ENCODE results near the gene ZMAT5. TPM values are rescaled to one million over a fixed set of nuclear protein-coding genes. Genes with fewer than 3 reads are reported as not detected.

The ZMAT5 gene
- polyA plus RNA-seq, 2 of the 4 experiments (the other 2 are of a cell fraction) = 13.0 to 13.3 TPM

DNA sequence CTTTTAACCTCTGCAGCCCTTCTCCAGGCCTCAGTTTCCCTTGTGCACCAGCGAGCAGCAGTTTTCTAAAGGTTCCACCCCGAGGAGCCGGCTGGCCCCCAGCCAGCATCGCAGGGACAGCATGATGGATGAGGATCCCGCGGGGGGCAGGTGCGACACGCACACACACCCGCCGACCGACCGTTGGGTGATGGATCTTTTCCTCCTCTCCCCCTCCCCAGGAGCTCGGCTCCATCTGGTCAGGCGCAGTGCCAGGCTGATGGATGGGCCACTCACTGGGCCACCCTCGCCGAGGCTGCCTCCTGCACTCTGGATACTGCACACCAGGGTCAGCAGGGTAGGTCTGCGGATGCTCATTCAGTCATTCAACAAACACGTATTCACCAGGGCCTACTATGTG is 59.8 kb downstream of the ZMAT5 start:
- 87% methylated on average over 10 of the region's 18 CpGs for WGBS (ENCODE audit: missing lambda C conversion rate)
- ATAC-seq (no peak), FAIRE-seq (no peak), DNase-seq (ENCODE audit: low read depth in 1 of 2, low spot score in 1 of 2) (no peak)
- Histone ChIP-seq H3K4me1 (peaks cover 24% of the 10 kb centered on the region), H3K9me3 (no peaks in the 10 kb centered on the region), H3K27ac (no peak overlapping the region), H3K4me3 (no peak overlapping the region), H3K4me2 (no peak overlapping the region)
- POLR2A ChIA-PET = no interaction called here
- TF ChIP-seq RFX5 (IDR thresholded peaks at IDR 0.05) (no peak), HOXB13 (CRISPR knock-in tag; IDR thresholded peaks at IDR 0.05; ENCODE audit: low read depth) (no peak), BHLHE40 (IDR thresholded peaks at IDR 0.05; ENCODE audit: low read depth, low read length) (no peak), ZNF302 (CRISPR knock-in tag; IDR thresholded peaks at IDR 0.05) (no peak), TFCP2L1 (CRISPR knock-in tag; IDR thresholded peaks at IDR 0.05) (no peak), FOSL2 (IDR thresholded peaks at IDR 0.05) (no peak), FOSL2 (CRISPR knock-in tag; IDR thresholded peaks at IDR 0.05) (no peak), KDM1A (IDR thresholded peaks at IDR 0.05; ENCODE audit: low read depth) (no peak), JUN (IDR thresholded peaks at IDR 0.05) (no peak), HDAC2 (IDR thresholded peaks at IDR 0.05) (no peak), CEBPB (IDR thresholded peaks at IDR 0.05) (no peak), ESRRA (IDR thresholded peaks at IDR 0.05; ENCODE audit: borderline replicate concordance, low read length) (no peak)
- TF ChIP-seq, protein P1, sequence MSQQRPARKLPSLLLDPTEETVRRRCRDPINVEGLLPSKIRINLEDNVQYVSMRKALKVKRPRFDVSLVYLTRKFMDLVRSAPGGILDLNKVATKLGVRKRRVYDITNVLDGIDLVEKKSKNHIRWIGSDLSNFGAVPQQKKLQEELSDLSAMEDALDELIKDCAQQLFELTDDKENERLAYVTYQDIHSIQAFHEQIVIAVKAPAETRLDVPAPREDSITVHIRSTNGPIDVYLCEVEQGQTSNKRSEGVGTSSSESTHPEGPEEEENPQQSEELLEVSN (IDR thresholded peaks at IDR 0.05; ENCODE audit: borderline replicate concordance, low read depth) = no peak
- CTCF ChIA-PET = interaction anchor here (0.5 to 0.9 kb wide), 2 partner anchors 382 kb away, joined by 3 read pairs; no protein-coding TSS in a partner anchor

DNA sequence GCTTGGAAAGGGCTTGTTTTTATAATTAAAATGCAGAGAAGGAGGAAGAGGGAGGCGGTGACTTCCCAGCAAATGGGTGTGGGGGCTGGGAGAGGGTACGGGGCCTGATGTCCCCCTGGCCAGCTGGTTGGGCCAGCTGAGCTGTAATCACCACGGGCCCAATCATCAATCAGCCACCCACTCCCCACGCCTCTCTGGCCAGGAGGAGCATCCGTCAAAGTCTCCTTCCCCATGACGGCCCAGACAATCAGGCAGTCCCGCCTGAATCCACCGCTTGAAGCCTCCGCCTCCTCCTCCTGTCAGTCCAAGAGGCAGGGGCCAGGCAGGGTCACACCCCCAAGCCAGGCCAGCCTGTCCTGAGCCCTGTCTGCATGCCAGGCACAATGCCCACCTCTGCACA is 60.3 kb downstream of the ZMAT5 start:
- FAIRE-seq (no peak), DNase-seq (ENCODE audit: low read depth in 1 of 2, low spot score in 1 of 2) (no peak), ATAC-seq (no peak)
- POLR2A ChIA-PET = no interaction called here
- Histone ChIP-seq H3K4me2 (no peak overlapping the region), H3K27ac (no peak overlapping the region), H3K4me3 (no peak overlapping the region), H3K9me3 (no peaks in the 10 kb centered on the region), H3K4me1 (peaks cover 29% of the 10 kb centered on the region)
- 76% methylated on average over 9 of the region's 9 CpGs for WGBS (ENCODE audit: missing lambda C conversion rate)
- TF ChIP-seq RCOR1 (IDR thresholded peaks at IDR 0.05; ENCODE audit: low read depth, low read length) (no peak), EP300 (IDR thresholded peaks at IDR 0.05) (no peak), MAZ (IDR thresholded peaks at IDR 0.05; ENCODE audit: borderline replicate concordance, low read depth, low read length) (no peak), RFX5 (IDR thresholded peaks at IDR 0.05) (no peak), FOXS1 (CRISPR knock-in tag; IDR thresholded peaks at IDR 0.05) (no peak), RNF2 (IDR thresholded peaks at IDR 0.05; ENCODE audit: borderline replicate concordance, low read depth) (no peak), CHD4 (IDR thresholded peaks at IDR 0.05; ENCODE audit: borderline replicate concordance) (no peak), RARB (CRISPR knock-in tag; IDR thresholded peaks at IDR 0.05) (no peak), BHLHE40 (IDR thresholded peaks at IDR 0.05; ENCODE audit: low read depth, low read length) (no peak), EHMT2 (IDR thresholded peaks at IDR 0.05; ENCODE audit: low read depth) (no peak)
- TF ChIP-seq, protein P2, sequence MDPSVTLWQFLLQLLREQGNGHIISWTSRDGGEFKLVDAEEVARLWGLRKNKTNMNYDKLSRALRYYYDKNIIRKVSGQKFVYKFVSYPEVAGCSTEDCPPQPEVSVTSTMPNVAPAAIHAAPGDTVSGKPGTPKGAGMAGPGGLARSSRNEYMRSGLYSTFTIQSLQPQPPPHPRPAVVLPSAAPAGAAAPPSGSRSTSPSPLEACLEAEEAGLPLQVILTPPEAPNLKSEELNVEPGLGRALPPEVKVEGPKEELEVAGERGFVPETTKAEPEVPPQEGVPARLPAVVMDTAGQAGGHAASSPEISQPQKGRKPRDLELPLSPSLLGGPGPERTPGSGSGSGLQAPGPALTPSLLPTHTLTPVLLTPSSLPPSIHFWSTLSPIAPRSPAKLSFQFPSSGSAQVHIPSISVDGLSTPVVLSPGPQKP (IDR thresholded peaks at IDR 0.05; ENCODE audit: low read depth, low read length) = no peak
- TF ChIP-seq, protein P3, sequence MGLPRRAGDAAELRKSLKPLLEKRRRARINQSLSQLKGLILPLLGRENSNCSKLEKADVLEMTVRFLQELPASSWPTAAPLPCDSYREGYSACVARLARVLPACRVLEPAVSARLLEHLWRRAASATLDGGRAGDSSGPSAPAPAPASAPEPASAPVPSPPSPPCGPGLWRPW (IDR thresholded peaks at IDR 0.05) = no peak
- TF ChIP-seq, protein P4, sequence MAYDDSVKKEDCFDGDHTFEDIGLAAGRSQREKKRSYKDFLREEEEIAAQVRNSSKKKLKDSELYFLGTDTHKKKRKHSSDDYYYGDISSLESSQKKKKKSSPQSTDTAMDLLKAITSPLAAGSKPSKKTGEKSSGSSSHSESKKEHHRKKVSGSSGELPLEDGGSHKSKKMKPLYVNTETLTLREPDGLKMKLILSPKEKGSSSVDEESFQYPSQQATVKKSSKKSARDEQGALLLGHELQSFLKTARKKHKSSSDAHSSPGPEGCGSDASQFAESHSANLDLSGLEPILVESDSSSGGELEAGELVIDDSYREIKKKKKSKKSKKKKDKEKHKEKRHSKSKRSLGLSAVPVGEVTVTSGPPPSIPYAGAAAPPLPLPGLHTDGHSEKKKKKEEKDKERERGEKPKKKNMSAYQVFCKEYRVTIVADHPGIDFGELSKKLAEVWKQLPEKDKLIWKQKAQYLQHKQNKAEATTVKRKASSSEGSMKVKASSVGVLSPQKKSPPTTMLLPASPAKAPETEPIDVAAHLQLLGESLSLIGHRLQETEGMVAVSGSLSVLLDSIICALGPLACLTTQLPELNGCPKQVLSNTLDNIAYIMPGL (CRISPR knock-in tag; IDR thresholded peaks at IDR 0.05; ENCODE audit: borderline replicate concordance) = no peak
- TF ChIP-seq, protein P1 (IDR thresholded peaks at IDR 0.05; ENCODE audit: borderline replicate concordance, low read depth) = no peak
- CTCF ChIA-PET = interaction anchor here (0.5 to 1.5 kb wide), 3 partner anchors 81 to 383 kb away, joined by 3 to 4 read pairs (median 3); no protein-coding TSS in a partner anchor

Data from A549 (cell line).